ENCODE results near the gene LRRN1. TPM values are rescaled to one million over a fixed set of nuclear protein-coding genes. Genes with fewer than 3 reads are reported as not detected.

Gene LRRN1
- total and polyA plus RNA-seq, 2 of the 4 experiments (the other 2 are of a cell fraction) = 0.18 to 0.41 TPM

- TF ChIP-seq, protein P1, sequence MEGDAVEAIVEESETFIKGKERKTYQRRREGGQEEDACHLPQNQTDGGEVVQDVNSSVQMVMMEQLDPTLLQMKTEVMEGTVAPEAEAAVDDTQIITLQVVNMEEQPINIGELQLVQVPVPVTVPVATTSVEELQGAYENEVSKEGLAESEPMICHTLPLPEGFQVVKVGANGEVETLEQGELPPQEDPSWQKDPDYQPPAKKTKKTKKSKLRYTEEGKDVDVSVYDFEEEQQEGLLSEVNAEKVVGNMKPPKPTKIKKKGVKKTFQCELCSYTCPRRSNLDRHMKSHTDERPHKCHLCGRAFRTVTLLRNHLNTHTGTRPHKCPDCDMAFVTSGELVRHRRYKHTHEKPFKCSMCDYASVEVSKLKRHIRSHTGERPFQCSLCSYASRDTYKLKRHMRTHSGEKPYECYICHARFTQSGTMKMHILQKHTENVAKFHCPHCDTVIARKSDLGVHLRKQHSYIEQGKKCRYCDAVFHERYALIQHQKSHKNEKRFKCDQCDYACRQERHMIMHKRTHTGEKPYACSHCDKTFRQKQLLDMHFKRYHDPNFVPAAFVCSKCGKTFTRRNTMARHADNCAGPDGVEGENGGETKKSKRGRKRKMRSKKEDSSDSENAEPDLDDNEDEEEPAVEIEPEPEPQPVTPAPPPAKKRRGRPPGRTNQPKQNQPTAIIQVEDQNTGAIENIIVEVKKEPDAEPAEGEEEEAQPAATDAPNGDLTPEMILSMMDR (conservative IDR thresholded peaks at IDR 0.05; ENCODE audit: low read depth, low read length) = no peak
- TF ChIP-seq FOS (IDR thresholded peaks at IDR 0.05; ENCODE audit: low read depth, low read length) (no peak), SMC3 (IDR thresholded peaks at IDR 0.05; ENCODE audit: low read depth, low read length) (no peak)
Observed at GRCh38 chr3:3799173-3800079, at the start of gene LRRN1 (continued).

- no peak overlapping the region for H3K4me2 ChIP-seq (ENCODE audit: low read depth, low read length)
- no peak overlapping the region for H3K9ac ChIP-seq (ENCODE audit: low read depth, low read length)
- no peaks in the 10 kb centered on the region for H4K20me1 ChIP-seq (ENCODE audit: insufficient read depth, low read length)
- H3K4me1 ChIP-seq (ENCODE audit: control insufficient read depth, insufficient read depth, low read length) = no peaks in the 10 kb centered on the region
- H2BK120ac ChIP-seq (ENCODE audit: low read depth, low read length) = no peak overlapping the region
- no peak overlapping the region for H2AK5ac ChIP-seq (ENCODE audit: low read depth, low read length)
- no peak overlapping the region for H4K8ac ChIP-seq (ENCODE audit: low read depth in 2 of 2, low read length in 2 of 2)
- BruUV-seq (replicated peaks) = no TSS peak
- WGBS, 2 experiments (ENCODE audit: extremely low coverage in 2 of 2, insufficient read length in 1 of 2) = 17% methylated on average over 1 of the region's 3 CpGs; no CpG with 5 or more reads in 1 of the 2 experiments
- DNase-seq (no peak), ATAC-seq (ENCODE audit: low read depth) (no peak)
- H2BK20ac ChIP-seq (ENCODE audit: low read depth, low read length) = no peak overlapping the region
- dilution Hi-C loops (cut with HindIII; ENCODE audit: low sequenced_read_pairs, unreplicated experiment) = no loop called here
- H2AK9ac ChIP-seq (replicated peaks; ENCODE audit: low read depth, low read length, poor library complexity) = no peak overlapping the region
- POLR2A ChIA-PET (ENCODE audit: unreplicated experiment) = no interaction called here
- no peaks in the 10 kb centered on the region for H3K79me1 ChIP-seq (ENCODE audit: low read depth in 1 of 2, low read length in 2 of 2)
- peaks cover 15% of the 10 kb centered on the region for H3K9me3 ChIP-seq (ENCODE audit: control insufficient read depth, insufficient read depth, low read length)
- no peaks in the 10 kb centered on the region for H3K9me1 ChIP-seq (ENCODE audit: insufficient read depth, low read length)
- in situ Hi-C loops (cut with MboI; ENCODE audit: low sequenced_read_pairs) = no loop called here
- H2AFZ ChIP-seq (replicated peaks; ENCODE audit: low read length, poor library complexity) = no peak overlapping the region
- H3K4ac ChIP-seq (ENCODE audit: low read depth, low read length) = no peak overlapping the region
- H3K27me3 ChIP-seq (ENCODE audit: control insufficient read depth, insufficient read depth, low read length) = no peaks in the 10 kb centered on the region
- H2BK15ac ChIP-seq (ENCODE audit: low read depth, low read length) = no peak overlapping the region
- H4K91ac ChIP-seq (ENCODE audit: insufficient read depth, low read depth, low read length) = no peak overlapping the region
- H3K23ac ChIP-seq (ENCODE audit: low read depth, low read length) = no peak overlapping the region
- intact Hi-C loops (cut with micrococcal nuclease) = no loop called here
- no peak overlapping the region for H4K5ac ChIP-seq (ENCODE audit: low read depth, low read length)
- no peak overlapping the region for H2BK5ac ChIP-seq (ENCODE audit: low read depth, low read length, poor library complexity, severe bottlenecking)
- H3K36me3 ChIP-seq (ENCODE audit: control insufficient read depth, insufficient read depth, low read length) = no peaks in the 10 kb centered on the region
- CTCF ChIA-PET = no interaction called here
- no peak overlapping the region for H3K18ac ChIP-seq (ENCODE audit: low read depth, low read length)
- no peak overlapping the region for H3K56ac ChIP-seq (ENCODE audit: extremely low read depth, insufficient read depth, low read length)
- no peak overlapping the region for H3K4me3 ChIP-seq (ENCODE audit: insufficient read depth, low read depth, low read length)
- H3K14ac ChIP-seq (replicated peaks; ENCODE audit: low read depth, low read length) = no peak overlapping the region
- no peak overlapping the region for H3K27ac ChIP-seq (ENCODE audit: insufficient read depth, low read length)
- TF ChIP-seq MXI1 (IDR thresholded peaks at IDR 0.05; ENCODE audit: borderline replicate concordance, low read depth, low read length) = no peak
- no peak for TF ChIP-seq BHLHE40 (IDR thresholded peaks at IDR 0.05; ENCODE audit: low read depth, low read length)
- TF ChIP-seq MAFK (IDR thresholded peaks at IDR 0.05; ENCODE audit: low read depth, low read length) = no peak
- TF ChIP-seq MAZ (IDR thresholded peaks at IDR 0.05; ENCODE audit: borderline replicate concordance, low read depth, low read length) = no peak
- TF ChIP-seq, protein P2, sequence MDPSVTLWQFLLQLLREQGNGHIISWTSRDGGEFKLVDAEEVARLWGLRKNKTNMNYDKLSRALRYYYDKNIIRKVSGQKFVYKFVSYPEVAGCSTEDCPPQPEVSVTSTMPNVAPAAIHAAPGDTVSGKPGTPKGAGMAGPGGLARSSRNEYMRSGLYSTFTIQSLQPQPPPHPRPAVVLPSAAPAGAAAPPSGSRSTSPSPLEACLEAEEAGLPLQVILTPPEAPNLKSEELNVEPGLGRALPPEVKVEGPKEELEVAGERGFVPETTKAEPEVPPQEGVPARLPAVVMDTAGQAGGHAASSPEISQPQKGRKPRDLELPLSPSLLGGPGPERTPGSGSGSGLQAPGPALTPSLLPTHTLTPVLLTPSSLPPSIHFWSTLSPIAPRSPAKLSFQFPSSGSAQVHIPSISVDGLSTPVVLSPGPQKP (IDR thresholded peaks at IDR 0.05; ENCODE audit: borderline replicate concordance, low read depth, low read length) = no peak
- TF ChIP-seq NFE2L2 (IDR thresholded peaks at IDR 0.05; ENCODE audit: low read depth, low read length) = no peak
- TF ChIP-seq RAD21 (IDR thresholded peaks at IDR 0.05; ENCODE audit: low read length) = no peak
- no peak for TF ChIP-seq CEBPB (IDR thresholded peaks at IDR 0.05; ENCODE audit: low read depth, low read length)
- no peak for TF ChIP-seq POLR2A (IDR thresholded peaks at IDR 0.05; ENCODE audit: low read depth, low read length)
- no peak for TF ChIP-seq CHD1 (IDR thresholded peaks at IDR 0.05; ENCODE audit: low read depth, low read length)
Observed at GRCh38 chr3:3753416-3753815, 45.8 kb upstream of the LRRN1 start.

Measured in IMR-90 (cell line).